ENCODE results near the gene OPCML.

DNA sequence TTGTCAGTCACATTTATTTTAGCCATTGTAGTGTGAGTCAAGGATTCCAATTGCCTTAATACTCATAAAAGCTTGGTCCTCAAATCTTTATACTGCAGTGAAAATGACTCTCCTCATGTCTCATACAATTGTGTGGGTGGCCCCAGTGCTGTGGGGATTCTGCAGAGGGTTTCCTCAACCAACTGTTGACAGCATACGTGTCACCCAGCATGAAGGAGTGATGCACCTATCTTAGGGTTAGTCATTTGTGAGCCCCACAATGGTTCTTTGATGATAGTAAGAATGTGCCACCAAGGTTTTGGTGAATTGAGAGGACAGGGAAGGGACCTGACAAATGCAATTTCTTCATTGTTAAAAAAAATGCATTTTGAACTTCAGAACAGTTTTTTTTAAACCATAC is 1046.2 kb downstream of the OPCML start:
- TF ChIP-seq, protein P1, sequence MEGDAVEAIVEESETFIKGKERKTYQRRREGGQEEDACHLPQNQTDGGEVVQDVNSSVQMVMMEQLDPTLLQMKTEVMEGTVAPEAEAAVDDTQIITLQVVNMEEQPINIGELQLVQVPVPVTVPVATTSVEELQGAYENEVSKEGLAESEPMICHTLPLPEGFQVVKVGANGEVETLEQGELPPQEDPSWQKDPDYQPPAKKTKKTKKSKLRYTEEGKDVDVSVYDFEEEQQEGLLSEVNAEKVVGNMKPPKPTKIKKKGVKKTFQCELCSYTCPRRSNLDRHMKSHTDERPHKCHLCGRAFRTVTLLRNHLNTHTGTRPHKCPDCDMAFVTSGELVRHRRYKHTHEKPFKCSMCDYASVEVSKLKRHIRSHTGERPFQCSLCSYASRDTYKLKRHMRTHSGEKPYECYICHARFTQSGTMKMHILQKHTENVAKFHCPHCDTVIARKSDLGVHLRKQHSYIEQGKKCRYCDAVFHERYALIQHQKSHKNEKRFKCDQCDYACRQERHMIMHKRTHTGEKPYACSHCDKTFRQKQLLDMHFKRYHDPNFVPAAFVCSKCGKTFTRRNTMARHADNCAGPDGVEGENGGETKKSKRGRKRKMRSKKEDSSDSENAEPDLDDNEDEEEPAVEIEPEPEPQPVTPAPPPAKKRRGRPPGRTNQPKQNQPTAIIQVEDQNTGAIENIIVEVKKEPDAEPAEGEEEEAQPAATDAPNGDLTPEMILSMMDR (IDR thresholded peaks at IDR 0.05; ENCODE audit: low read length) = no peak
- TF ChIP-seq EZH2phosphoT487 (IDR thresholded peaks at IDR 0.05; ENCODE audit: low read length) (no peak), EZH2 (optimal IDR thresholded peaks at IDR 0.05; ENCODE audit: low read depth, low read length) (no peak)
